Caco-2 (cell line): ENCODE measurements around the gene PALS2. TPM values are rescaled to one million over a fixed set of nuclear protein-coding genes. Genes with fewer than 3 reads are reported as not detected.
A peak's percentile ranks its signal among the peaks of the same experiment; 100 is the strongest.

ENCODE experiments used
- BruUV-seq: library from RNA; stranded (reverse); fragments of 400-500 nt; replicated peaks from 2 replicates; lab custom pipeline; 2021; lab: Mats Ljungman, UMichigan
- CTCF ChIA-PET: fragments of 300-600 bp; sonication (Branson Sonifier 250); formaldehyde crosslinking; loops from one replicate; lab custom pipeline; 2022; ENCODE audit warnings: antibody characterized with exemption; lab: Charles Lee
- POLR2A ChIA-PET: fragments of 300-600 bp; sonication (Branson Sonifier 250); formaldehyde crosslinking; loops from one replicate; lab custom pipeline; 2022; ENCODE audit warnings: antibody characterized with exemption; lab: Charles Lee
- DNase-seq, 2 experiments: peaks; one replicate each; pipeline versions ENCODE4 v3.0.0 to v3.0.0-alpha.2; 2020 to 2022
- H3K27me3 ChIP-seq: replicated peaks from 2 replicates; pipeline ENCODE4 v1.6.0; 2011; ENCODE audit warnings: low read length; ENCODE audit not compliant: control insufficient read depth, insufficient read depth
- H3K36me3 ChIP-seq: 2 replicates; pipeline ENCODE4 v1.5.1; 2011; ENCODE audit warnings: low read length; ENCODE audit not compliant: control insufficient read depth, insufficient read depth
- H3K4me1 ChIP-seq: fragments of 250-450 bp; sonication (Bioruptor Pico); 2 replicates; pipeline ENCODE4 v1.5.1; 2020; ENCODE audit warnings: mild to moderate bottlenecking
- H3K4me3 ChIP-seq: 2 replicates; pipeline ENCODE4 v1.5.1; 2011; ENCODE audit warnings: low read depth, mild to moderate bottlenecking, control low read depth, low read length
- H3K9me3 ChIP-seq: fragments of 250-450 bp; sonication (Bioruptor Pico); 2 replicates; pipeline ENCODE4 v1.5.1; 2020; ENCODE audit warnings: mild to moderate bottlenecking, moderate library complexity
- H3K27ac Mint-ChIP-seq: one replicate; pipeline ENCODE4 v1.8.0; 2022; ENCODE audit warnings: mixed read lengths; ENCODE audit not compliant: unreplicated experiment
- H3K27me3 Mint-ChIP-seq: one replicate; pipeline ENCODE4 v1.8.0; 2022; ENCODE audit warnings: mixed read lengths; ENCODE audit not compliant: insufficient read depth, unreplicated experiment
- H3K36me3 Mint-ChIP-seq: one replicate; pipeline ENCODE4 v1.8.0; 2022; ENCODE audit warnings: mild to moderate bottlenecking, mixed read lengths; ENCODE audit not compliant: insufficient read depth, unreplicated experiment
- H3K4me1 Mint-ChIP-seq: one replicate; pipeline ENCODE4 v1.8.0; 2022; ENCODE audit warnings: low read depth, mixed read lengths; ENCODE audit not compliant: unreplicated experiment
- H3K4me3 Mint-ChIP-seq: one replicate; pipeline ENCODE4 v1.8.0; 2022; ENCODE audit warnings: mild to moderate bottlenecking, moderate library complexity, mixed read lengths; ENCODE audit not compliant: unreplicated experiment
- H3K9me3 Mint-ChIP-seq: one replicate; pipeline ENCODE4 v1.8.0; 2022; ENCODE audit warnings: mixed read lengths; ENCODE audit not compliant: unreplicated experiment
- intact Hi-C: fragments of 100-400 bp; cut with micrococcal nuclease; formaldehyde crosslinking; loops from one replicate; pipeline ENCODE4 v1.10.0; 2022; ENCODE audit not compliant: unreplicated experiment
- total RNA-seq: library from RNA; stranded (reverse); gene quantifications from 2 replicates; pipeline ENCODE4 v1.2.3, GENCODE V29; 2022
- TF ChIP-seq, protein P1 (sequence below), 2 experiments: fragments of 200-600 bp in 1 of 2; IDR thresholded peaks; 1 replicate in 1 of 2; 2 replicates in 1 of 2; pipeline versions ENCODE4 v1.5.1 to v1.8.0; 2011 to 2022; ENCODE audit warnings: antibody characterized with exemption in 1 of 2, control low read depth in 1 of 2, inconsistent platforms in 1 of 2, low read depth in 1 of 2, low read length in 1 of 2, mild to moderate bottlenecking in 1 of 2, moderate library complexity in 1 of 2; ENCODE audit not compliant: insufficient read depth in 1 of 2, severe bottlenecking in 1 of 2, unreplicated experiment in 1 of 2

Gene PALS2
- total RNA-seq, 1 experiment from 2014 or later = 38.5 TPM

DNA sequence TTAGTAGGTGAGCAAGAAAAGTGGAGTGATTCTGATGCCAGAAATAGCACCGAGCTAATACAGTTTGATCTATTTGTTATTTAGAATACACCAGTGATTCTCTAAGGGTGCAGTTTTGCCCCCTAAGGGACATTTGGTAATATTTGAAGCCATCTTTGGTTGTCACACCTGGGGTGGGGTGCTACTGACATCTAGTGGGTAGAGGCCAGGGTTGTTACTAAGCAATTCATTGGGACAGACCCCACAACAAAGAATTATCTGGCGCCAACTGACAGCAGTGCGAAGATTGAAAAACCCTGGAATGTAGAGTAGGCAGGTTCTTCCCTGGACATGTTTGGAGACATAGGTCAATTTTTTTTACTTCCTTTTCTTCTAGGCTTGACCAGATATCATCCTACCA is 14.6 kb downstream of the PALS2 start:
- no TSS peak for BruUV-seq
- Histone ChIP-seq H3K36me3 (no peaks in the 10 kb centered on the region), H3K9me3 (no peaks in the 10 kb centered on the region), H3K27me3 (no peaks in the 10 kb centered on the region), H3K4me1 (peaks cover 8% of the 10 kb centered on the region), H3K4me3 (no peak overlapping the region)
- intact Hi-C loops = loop anchor here (1.0 to 5.0 kb wide), 6 partner anchors 12 to 298 kb away; no protein-coding TSS in a partner anchor
- DNase-seq = peak; percentile 59 to 72
- Mint-ChIP-seq H3K27me3 (no peaks in the 10 kb centered on the region), H3K36me3 (no peaks in the 10 kb centered on the region), H3K27ac (no peak overlapping the region), H3K4me1 (peaks cover 7% of the 10 kb centered on the region), H3K4me3 (no peak overlapping the region), H3K9me3 (no peaks in the 10 kb centered on the region)
- CTCF ChIA-PET = interaction anchor here (0.6 to 1.0 kb wide), 3 partner anchors 245 to 270 kb away, joined by 3 read pairs; no protein-coding TSS in a partner anchor
- POLR2A ChIA-PET = no interaction called here
- TF ChIP-seq, protein P1, sequence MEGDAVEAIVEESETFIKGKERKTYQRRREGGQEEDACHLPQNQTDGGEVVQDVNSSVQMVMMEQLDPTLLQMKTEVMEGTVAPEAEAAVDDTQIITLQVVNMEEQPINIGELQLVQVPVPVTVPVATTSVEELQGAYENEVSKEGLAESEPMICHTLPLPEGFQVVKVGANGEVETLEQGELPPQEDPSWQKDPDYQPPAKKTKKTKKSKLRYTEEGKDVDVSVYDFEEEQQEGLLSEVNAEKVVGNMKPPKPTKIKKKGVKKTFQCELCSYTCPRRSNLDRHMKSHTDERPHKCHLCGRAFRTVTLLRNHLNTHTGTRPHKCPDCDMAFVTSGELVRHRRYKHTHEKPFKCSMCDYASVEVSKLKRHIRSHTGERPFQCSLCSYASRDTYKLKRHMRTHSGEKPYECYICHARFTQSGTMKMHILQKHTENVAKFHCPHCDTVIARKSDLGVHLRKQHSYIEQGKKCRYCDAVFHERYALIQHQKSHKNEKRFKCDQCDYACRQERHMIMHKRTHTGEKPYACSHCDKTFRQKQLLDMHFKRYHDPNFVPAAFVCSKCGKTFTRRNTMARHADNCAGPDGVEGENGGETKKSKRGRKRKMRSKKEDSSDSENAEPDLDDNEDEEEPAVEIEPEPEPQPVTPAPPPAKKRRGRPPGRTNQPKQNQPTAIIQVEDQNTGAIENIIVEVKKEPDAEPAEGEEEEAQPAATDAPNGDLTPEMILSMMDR (IDR thresholded peaks at IDR 0.05; ENCODE audit: insufficient read depth in 1 of 2, low read depth in 1 of 2, low read length in 1 of 2, severe bottlenecking in 1 of 2, unreplicated experiment in 1 of 2) = peak; percentile 77 to 80

DNA sequence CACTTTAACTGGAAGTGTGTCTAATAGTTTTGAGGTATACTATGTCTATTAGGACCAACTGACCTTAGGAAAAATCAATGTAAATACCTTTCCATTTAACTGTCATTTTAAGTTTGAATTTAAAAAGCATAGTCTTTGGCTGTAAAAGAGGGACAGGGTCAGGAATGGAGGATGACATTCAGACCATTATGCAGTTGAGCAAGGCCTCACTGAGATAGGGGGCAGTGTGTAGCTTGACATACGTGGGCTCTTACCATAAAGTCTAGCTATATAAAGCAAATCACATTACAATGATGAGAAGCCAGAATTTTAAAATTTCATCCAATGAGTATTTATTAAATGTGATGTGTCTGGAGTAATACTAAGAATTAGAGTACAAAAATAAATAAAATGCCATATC is 17.9 kb downstream of the PALS2 start:
- H3K9me3 Mint-ChIP-seq = no peaks in the 10 kb centered on the region
- Histone ChIP-seq H3K9me3 (no peaks in the 10 kb centered on the region), H3K27me3 (no peaks in the 10 kb centered on the region), H3K4me3 (no peak overlapping the region), H3K4me1 (peaks cover 8% of the 10 kb centered on the region), H3K36me3 (no peaks in the 10 kb centered on the region)
- DNase-seq = no peak
- TF ChIP-seq, protein P1 (IDR thresholded peaks at IDR 0.05; ENCODE audit: insufficient read depth in 1 of 2, low read depth in 1 of 2, low read length in 1 of 2, severe bottlenecking in 1 of 2, unreplicated experiment in 1 of 2) = no peak
- no peaks in the 10 kb centered on the region for H3K27me3 Mint-ChIP-seq
- H3K4me1 Mint-ChIP-seq = peaks cover 5% of the 10 kb centered on the region
- no peaks in the 10 kb centered on the region for H3K36me3 Mint-ChIP-seq
- no peak overlapping the region for H3K27ac Mint-ChIP-seq
- H3K4me3 Mint-ChIP-seq = no peak overlapping the region
- CTCF ChIA-PET = interaction anchor here (0.7 to 1.0 kb wide), 2 partner anchors 15 to 77 kb away, joined by 3 read pairs; no protein-coding TSS in a partner anchor
- BruUV-seq = no TSS peak
- POLR2A ChIA-PET = no interaction called here
- intact Hi-C loops = loop anchor here (5.0 kb wide), 1 partner anchor 76 kb away; no protein-coding TSS in a partner anchor

- POLR2A ChIA-PET = no interaction called here
- Histone ChIP-seq H3K36me3 (no peaks in the 10 kb centered on the region), H3K4me3 (no peak overlapping the region), H3K4me1 (no peaks in the 10 kb centered on the region), H3K9me3 (no peaks in the 10 kb centered on the region), H3K27me3 (no peaks in the 10 kb centered on the region)
- Mint-ChIP-seq H3K4me1 (no peaks in the 10 kb centered on the region), H3K27ac (no peak overlapping the region), H3K4me3 (no peak overlapping the region), H3K27me3 (no peaks in the 10 kb centered on the region), H3K9me3 (no peaks in the 10 kb centered on the region), H3K36me3 (no peaks in the 10 kb centered on the region)
- TF ChIP-seq, protein P1 (IDR thresholded peaks at IDR 0.05; ENCODE audit: insufficient read depth in 1 of 2, low read depth in 1 of 2, low read length in 1 of 2, severe bottlenecking in 1 of 2, unreplicated experiment in 1 of 2) = no peak
- intact Hi-C loops = no loop called here
- no peak for DNase-seq
- no TSS peak for BruUV-seq
- CTCF ChIA-PET = no interaction called here
These were observed 22.6 kb downstream of the PALS2 start for GRCh38 chr7:24595671-24596418.
